Measurements from ENCODE around the gene VAV2. TPM values are rescaled to one million over a fixed set of nuclear protein-coding genes. Genes with fewer than 3 reads are reported as not detected.
"Not testable (repeated sequence)": the region's sequence is repeated elsewhere in the genome, so short reads cannot be mapped to it uniquely, and the experiment has no call there.

VAV2 gene
- total RNA-seq, 2 donors from 2014 or later: 3.5 to 5.5 TPM

- H3K9me3 ChIP-seq (ENCODE audit: control insufficient read depth, low read length, poor library complexity, severe bottlenecking): no peaks in the 10 kb centered on the region
- no peaks in the 10 kb centered on the region for H3K36me3 Mint-ChIP-seq (ENCODE audit: low read depth)
- no peak overlapping the region for H3K27ac Mint-ChIP-seq
- DNase-seq (no peak), ATAC-seq (no peak)
- H3K4me3 Mint-ChIP-seq: peak overlapping the region; percentile 47
- no peaks in the 10 kb centered on the region for H3K27me3 Mint-ChIP-seq
- peaks cover 22% of the 10 kb centered on the region for H3K4me1 Mint-ChIP-seq
These were observed 33.4 kb downstream of the VAV2 start for GRCh38 chr9:133958756-133959155.

- H3K4me3 Mint-ChIP-seq; DNase-seq; H3K27me3 Mint-ChIP-seq; H3K36me3 Mint-ChIP-seq (ENCODE audit: low read depth); H3K9me3 ChIP-seq (ENCODE audit: control insufficient read depth, low read length, poor library complexity, severe bottlenecking); ATAC-seq: not testable (repeated sequence)
- H3K27ac Mint-ChIP-seq: peak overlapping the region; percentile 82
- H3K4me1 Mint-ChIP-seq: peaks cover 22% of the 10 kb centered on the region
These were observed 34.4 kb downstream of the VAV2 start for GRCh38 chr9:133957772-133958171.

GRCh38 chr9:133957328-133957727 is 34.8 kb downstream of the VAV2 start:
- H3K36me3 Mint-ChIP-seq (ENCODE audit: low read depth): no peaks in the 10 kb centered on the region

GRCh38 chr9:133956520-133957076 is 35.5 kb downstream of the VAV2 start:
- H3K27ac Mint-ChIP-seq: peak overlapping the region; percentile 82
- DNase-seq (no peak), ATAC-seq (no peak)
- peak overlapping the region; percentile 83 for H3K4me3 Mint-ChIP-seq
- no peaks in the 10 kb centered on the region for H3K27me3 Mint-ChIP-seq
- peaks cover 22% of the 10 kb centered on the region for H3K4me1 Mint-ChIP-seq
- H3K9me3 ChIP-seq (ENCODE audit: control insufficient read depth, low read length, poor library complexity, severe bottlenecking): no peaks in the 10 kb centered on the region
- no peaks in the 10 kb centered on the region for H3K36me3 Mint-ChIP-seq (ENCODE audit: low read depth)

More at GRCh38 chr9:133957328-133957727, 34.8 kb downstream of the VAV2 start:
- Mint-ChIP-seq H3K4me3 (peak overlapping the region; percentile 15), H3K4me1 (peaks cover 22% of the 10 kb centered on the region), H3K27me3 (no peaks in the 10 kb centered on the region), H3K27ac (peak overlapping the region; percentile 82)
- DNase-seq: no peak
- no peak for ATAC-seq
- H3K9me3 ChIP-seq (ENCODE audit: control insufficient read depth, low read length, poor library complexity, severe bottlenecking): no peaks in the 10 kb centered on the region

- peak; percentile 68 for ATAC-seq
- Mint-ChIP-seq H3K4me1 (peaks cover 22% of the 10 kb centered on the region), H3K27me3 (no peaks in the 10 kb centered on the region), H3K36me3 (ENCODE audit: low read depth) (no peaks in the 10 kb centered on the region), H3K27ac (peak overlapping the region; percentile 82), H3K4me3 (peak overlapping the region; percentile 83)
- DNase-seq: no peak
- H3K9me3 ChIP-seq (ENCODE audit: control insufficient read depth, low read length, poor library complexity, severe bottlenecking): no peaks in the 10 kb centered on the region
These were observed 36.2 kb downstream of the VAV2 start for GRCh38 chr9:133955821-133956411.

GRCh38 chr9:133954862-133955529 is 37.1 kb downstream of the VAV2 start:
- Mint-ChIP-seq H3K4me3 (peak overlapping the region; percentile 83), H3K27me3 (no peaks in the 10 kb centered on the region), H3K27ac (peak overlapping the region; percentile 16), H3K36me3 (ENCODE audit: low read depth) (no peaks in the 10 kb centered on the region), H3K4me1 (peaks cover 22% of the 10 kb centered on the region)
- peak; percentile 57 for ATAC-seq
- DNase-seq: no peak
- no peaks in the 10 kb centered on the region for H3K9me3 ChIP-seq (ENCODE audit: control insufficient read depth, low read length, poor library complexity, severe bottlenecking)

- DNase-seq (no peak), ATAC-seq (peak; percentile 7)
- Mint-ChIP-seq H3K4me1 (peaks cover 22% of the 10 kb centered on the region), H3K27me3 (no peaks in the 10 kb centered on the region), H3K27ac (peak overlapping the region; percentile 16), H3K4me3 (peak overlapping the region; percentile 83), H3K36me3 (ENCODE audit: low read depth) (no peaks in the 10 kb centered on the region)
- no peaks in the 10 kb centered on the region for H3K9me3 ChIP-seq (ENCODE audit: control insufficient read depth, low read length, poor library complexity, severe bottlenecking)
These were observed 38.0 kb downstream of the VAV2 start for GRCh38 chr9:133953976-133954709.

GRCh38 chr9:133953621-133953975 is 38.5 kb downstream of the VAV2 start:
- Mint-ChIP-seq H3K36me3 (ENCODE audit: low read depth) (no peaks in the 10 kb centered on the region), H3K27ac (no peak overlapping the region), H3K4me3 (no peak overlapping the region)

GRCh38 chr9:133952598-133953550 is 39.2 kb downstream of the VAV2 start:
- DNase-seq: no peak
- H3K9me3 ChIP-seq (ENCODE audit: control insufficient read depth, low read length, poor library complexity, severe bottlenecking): no peaks in the 10 kb centered on the region
- no peak for ATAC-seq
- Mint-ChIP-seq H3K4me1 (peaks cover 22% of the 10 kb centered on the region), H3K27me3 (no peaks in the 10 kb centered on the region), H3K27ac (no peak overlapping the region), H3K4me3 (no peak overlapping the region), H3K36me3 (ENCODE audit: low read depth) (no peaks in the 10 kb centered on the region)

More at GRCh38 chr9:133953621-133953975, 38.5 kb downstream of the VAV2 start:
- no peaks in the 10 kb centered on the region for H3K27me3 Mint-ChIP-seq
- no peak for ATAC-seq
- no peaks in the 10 kb centered on the region for H3K9me3 ChIP-seq (ENCODE audit: control insufficient read depth, low read length, poor library complexity, severe bottlenecking)
- H3K4me1 Mint-ChIP-seq: peaks cover 22% of the 10 kb centered on the region
- no peak for DNase-seq

- Mint-ChIP-seq H3K27ac (no peak overlapping the region), H3K36me3 (ENCODE audit: low read depth) (no peaks in the 10 kb centered on the region), H3K4me3 (no peak overlapping the region), H3K4me1 (peaks cover 15% of the 10 kb centered on the region), H3K27me3 (no peaks in the 10 kb centered on the region)
- no peaks in the 10 kb centered on the region for H3K9me3 ChIP-seq (ENCODE audit: control insufficient read depth, low read length, poor library complexity, severe bottlenecking)
- no peak for DNase-seq
- ATAC-seq: no peak
These were observed 40.9 kb downstream of the VAV2 start for GRCh38 chr9:133951265-133951664.

- Mint-ChIP-seq H3K4me3 (no peak overlapping the region), H3K4me1 (peaks cover 12% of the 10 kb centered on the region), H3K36me3 (ENCODE audit: low read depth) (no peaks in the 10 kb centered on the region), H3K27ac (peak overlapping the region; percentile 62), H3K27me3 (no peaks in the 10 kb centered on the region)
- DNase-seq (no peak), ATAC-seq (no peak)
- H3K9me3 ChIP-seq (ENCODE audit: control insufficient read depth, low read length, poor library complexity, severe bottlenecking): no peaks in the 10 kb centered on the region
These were observed 41.5 kb downstream of the VAV2 start for GRCh38 chr9:133950629-133951111.

GRCh38 chr9:133950192-133950591 is 41.9 kb downstream of the VAV2 start:
- ATAC-seq: no peak

More at GRCh38 chr9:133950192-133950591, 41.9 kb downstream of the VAV2 start:
- Mint-ChIP-seq H3K4me1 (peaks cover 12% of the 10 kb centered on the region), H3K27ac (peak overlapping the region; percentile 62), H3K4me3 (no peak overlapping the region), H3K27me3 (no peaks in the 10 kb centered on the region), H3K36me3 (ENCODE audit: low read depth) (no peaks in the 10 kb centered on the region)
- DNase-seq: no peak
- no peaks in the 10 kb centered on the region for H3K9me3 ChIP-seq (ENCODE audit: control insufficient read depth, low read length, poor library complexity, severe bottlenecking)
